NCI-H1694 (cell line): ENCODE measurements around the gene PCBP3.
"Not testable (repeated sequence)": the region's sequence is repeated elsewhere in the genome, so short reads cannot be mapped to it uniquely, and the experiment has no call there.

Source experiments
- DNase-seq: peaks from one replicate; lab custom pipeline; 2025; lab: John Stamatoyannopoulos, UW

Gene PCBP3

GRCh38 chr21:45678790-45679189, 35.3 kb downstream of the PCBP3 start:
- DNase-seq, result not testable (repeated sequence)

GRCh38 chr21:45680215-45680614, 36.7 kb downstream of the PCBP3 start:
- no peak for DNase-seq

- DNase-seq, result no peak
Observed at GRCh38 chr21:45695086-45695485, 51.6 kb downstream of the PCBP3 start.

GRCh38 chr21:45698493-45699184, 55.1 kb downstream of the PCBP3 start:
- no peak for DNase-seq

GRCh38 chr21:45699251-45699942, 55.9 kb downstream of the PCBP3 start:
- no peak for DNase-seq

GRCh38 chr21:45699966-45700365, 56.4 kb downstream of the PCBP3 start:
- no peak for DNase-seq

- no peak for DNase-seq
Observed at GRCh38 chr21:45700461-45700860, 56.9 kb downstream of the PCBP3 start.

- DNase-seq, result no peak
Observed at GRCh38 chr21:45704311-45705108, 61.0 kb downstream of the PCBP3 start.

GRCh38 chr21:45706299-45706698, 62.8 kb downstream of the PCBP3 start:
- DNase-seq, result no peak

- no peak for DNase-seq
Observed at GRCh38 chr21:45709173-45709572, 65.6 kb downstream of the PCBP3 start.

GRCh38 chr21:45709696-45710268, 66.3 kb downstream of the PCBP3 start:
- DNase-seq, result no peak

GRCh38 chr21:45710306-45710705, 66.8 kb downstream of the PCBP3 start:
- DNase-seq, result not testable (repeated sequence)

GRCh38 chr21:45713613-45714012, 70.1 kb downstream of the PCBP3 start:
- no peak for DNase-seq

GRCh38 chr21:45715441-45715840, 71.9 kb downstream of the PCBP3 start:
- no peak for DNase-seq

- DNase-seq, result no peak
Observed at GRCh38 chr21:45718413-45718812, 74.9 kb downstream of the PCBP3 start.

GRCh38 chr21:45719177-45719802, 75.8 kb downstream of the PCBP3 start:
- no peak for DNase-seq

- DNase-seq, result not testable (repeated sequence)
Observed at GRCh38 chr21:45720204-45720603, 76.7 kb downstream of the PCBP3 start.

- DNase-seq, result no peak
Observed at GRCh38 chr21:45721671-45722070, 78.1 kb downstream of the PCBP3 start.

GRCh38 chr21:45723049-45723958, 79.8 kb downstream of the PCBP3 start:
- no peak for DNase-seq

GRCh38 chr21:45724345-45724961, 80.9 kb downstream of the PCBP3 start:
- no peak for DNase-seq
